ENCODE results near the gene CD300LB. TPM values are rescaled to one million over a fixed set of nuclear protein-coding genes. Genes with fewer than 3 reads are reported as not detected.

Gene CD300LB
- polyA plus RNA-seq, 2 donors: 0.06 to 0.11 TPM

GRCh38 chr17:74542727-74543383 lies 11.6 kb upstream of the CD300LB start:
- Histone ChIP-seq H3K4me1 (ENCODE audit: control insufficient read depth in 2 of 2, insufficient read depth in 2 of 2, low read length in 1 of 2) (peaks cover 0 to 3% of the 10 kb centered on the region in 2 donors), H3K27me3 (ENCODE audit: control insufficient read depth in 1 of 2, insufficient read depth in 2 of 2, low read length in 2 of 2) (no peaks in the 10 kb centered on the region), H3K36me3 (ENCODE audit: control insufficient read depth in 2 of 2, insufficient read depth in 2 of 2, low read length in 1 of 2) (no peaks in the 10 kb centered on the region), H3K27ac (ENCODE audit: low read depth in 2 of 2, low read length in 1 of 2) (no peak overlapping the region), H3K9me3 (ENCODE audit: control insufficient read depth in 2 of 2, insufficient read depth in 1 of 2, low read depth in 1 of 2, low read length in 1 of 2) (no peaks in the 10 kb centered on the region), H3K4me3 (ENCODE audit: low read depth in 1 of 2, low read length in 2 of 2) (no peak overlapping the region)
- 82 to 90% methylated on average over 16 to 17 of the region's 17 CpGs for WGBS, 2 donors

- Histone ChIP-seq H3K4me3 (ENCODE audit: low read depth in 1 of 2, low read length in 2 of 2) (no peak overlapping the region), H3K27me3 (ENCODE audit: control insufficient read depth in 1 of 2, insufficient read depth in 2 of 2, low read length in 2 of 2) (no peaks in the 10 kb centered on the region), H3K4me1 (ENCODE audit: control insufficient read depth in 2 of 2, insufficient read depth in 2 of 2, low read length in 1 of 2) (peaks cover 0 to 3% of the 10 kb centered on the region in 2 donors), H3K36me3 (ENCODE audit: control insufficient read depth in 2 of 2, insufficient read depth in 2 of 2, low read length in 1 of 2) (no peaks in the 10 kb centered on the region), H3K27ac (ENCODE audit: low read depth in 2 of 2, low read length in 1 of 2) (no peak overlapping the region), H3K9me3 (ENCODE audit: control insufficient read depth in 2 of 2, insufficient read depth in 1 of 2, low read depth in 1 of 2, low read length in 1 of 2) (no peaks in the 10 kb centered on the region)
- WGBS, 2 donors: 80 to 82% methylated on average over 5 of the region's 5 CpGs
Measured at GRCh38 chr17:74542166-74542565, 10.9 kb upstream of the CD300LB start.

GRCh38 chr17:74541176-74542111 lies 10.2 kb upstream of the CD300LB start:
- H3K4me1 ChIP-seq (ENCODE audit: control insufficient read depth in 2 of 2, insufficient read depth in 2 of 2, low read length in 1 of 2): peaks cover 0 to 3% of the 10 kb centered on the region in 2 donors
- 70 to 72% methylated on average over 23 of the region's 23 CpGs for WGBS, 2 donors
- H3K36me3 ChIP-seq (ENCODE audit: control insufficient read depth in 2 of 2, insufficient read depth in 2 of 2, low read length in 1 of 2): no peaks in the 10 kb centered on the region
- H3K9me3 ChIP-seq (ENCODE audit: control insufficient read depth in 2 of 2, insufficient read depth in 1 of 2, low read depth in 1 of 2, low read length in 1 of 2): no peaks in the 10 kb centered on the region
- no peak overlapping the region for H3K27ac ChIP-seq (ENCODE audit: low read depth in 2 of 2, low read length in 1 of 2)
- H3K27me3 ChIP-seq (ENCODE audit: control insufficient read depth in 1 of 2, insufficient read depth in 2 of 2, low read length in 2 of 2): no peaks in the 10 kb centered on the region
- H3K4me3 ChIP-seq (ENCODE audit: low read depth in 1 of 2, low read length in 2 of 2): no peak overlapping the region

GRCh38 chr17:74539281-74539820 lies 8.1 kb upstream of the CD300LB start:
- Histone ChIP-seq H3K4me1 (ENCODE audit: control insufficient read depth in 2 of 2, insufficient read depth in 2 of 2, low read length in 1 of 2) (no peaks in the 10 kb centered on the region), H3K27ac (ENCODE audit: low read depth in 2 of 2, low read length in 1 of 2) (no peak overlapping the region), H3K36me3 (ENCODE audit: control insufficient read depth in 2 of 2, insufficient read depth in 2 of 2, low read length in 1 of 2) (no peaks in the 10 kb centered on the region), H3K9me3 (ENCODE audit: control insufficient read depth in 2 of 2, insufficient read depth in 1 of 2, low read depth in 1 of 2, low read length in 1 of 2) (no peaks in the 10 kb centered on the region), H3K27me3 (ENCODE audit: control insufficient read depth in 1 of 2, insufficient read depth in 2 of 2, low read length in 2 of 2) (no peaks in the 10 kb centered on the region), H3K4me3 (ENCODE audit: low read depth in 1 of 2, low read length in 2 of 2) (no peak overlapping the region)
- WGBS, 2 donors: 66 to 73% methylated on average over 10 of the region's 10 CpGs

- 70 to 75% methylated on average over 3 of the region's 3 CpGs for WGBS, 2 donors
- no peaks in the 10 kb centered on the region for H3K27me3 ChIP-seq (ENCODE audit: control insufficient read depth in 1 of 2, insufficient read depth in 2 of 2, low read length in 2 of 2)
Measured at GRCh38 chr17:74536890-74537289, 5.6 kb upstream of the CD300LB start.

GRCh38 chr17:74532115-74532514 lies 840 bp upstream of the CD300LB start:
- Histone ChIP-seq H3K27ac (ENCODE audit: low read depth in 2 of 2, low read length in 1 of 2) (no peak overlapping the region), H3K27me3 (ENCODE audit: control insufficient read depth in 1 of 2, insufficient read depth in 2 of 2, low read length in 2 of 2) (no peaks in the 10 kb centered on the region), H3K9me3 (ENCODE audit: control insufficient read depth in 2 of 2, insufficient read depth in 1 of 2, low read depth in 1 of 2, low read length in 1 of 2) (no peaks in the 10 kb centered on the region), H3K4me1 (ENCODE audit: control insufficient read depth in 2 of 2, insufficient read depth in 2 of 2, low read length in 1 of 2) (no peaks in the 10 kb centered on the region), H3K4me3 (ENCODE audit: low read depth in 1 of 2, low read length in 2 of 2) (no peak overlapping the region), H3K36me3 (ENCODE audit: control insufficient read depth in 2 of 2, insufficient read depth in 2 of 2, low read length in 1 of 2) (no peaks in the 10 kb centered on the region)
- 60 to 61% methylated on average over 10 of the region's 10 CpGs for WGBS, 2 donors

More at GRCh38 chr17:74536890-74537289, 5.6 kb upstream of the CD300LB start:
- Histone ChIP-seq H3K4me3 (ENCODE audit: low read depth in 1 of 2, low read length in 2 of 2) (no peak overlapping the region), H3K36me3 (ENCODE audit: control insufficient read depth in 2 of 2, insufficient read depth in 2 of 2, low read length in 1 of 2) (no peaks in the 10 kb centered on the region), H3K4me1 (ENCODE audit: control insufficient read depth in 2 of 2, insufficient read depth in 2 of 2, low read length in 1 of 2) (no peaks in the 10 kb centered on the region), H3K27ac (ENCODE audit: low read depth in 2 of 2, low read length in 1 of 2) (no peak overlapping the region), H3K9me3 (ENCODE audit: control insufficient read depth in 2 of 2, insufficient read depth in 1 of 2, low read depth in 1 of 2, low read length in 1 of 2) (no peaks in the 10 kb centered on the region)

GRCh38 chr17:74530831-74531150 lies 484 bp downstream of the CD300LB start:
- 62 to 72% methylated on average over 5 of the region's 5 CpGs for WGBS, 2 donors
- Histone ChIP-seq H3K27me3 (ENCODE audit: control insufficient read depth in 1 of 2, insufficient read depth in 2 of 2, low read length in 2 of 2) (no peaks in the 10 kb centered on the region), H3K4me1 (ENCODE audit: control insufficient read depth in 2 of 2, insufficient read depth in 2 of 2, low read length in 1 of 2) (no peaks in the 10 kb centered on the region), H3K9me3 (ENCODE audit: control insufficient read depth in 2 of 2, insufficient read depth in 1 of 2, low read depth in 1 of 2, low read length in 1 of 2) (no peaks in the 10 kb centered on the region), H3K36me3 (ENCODE audit: control insufficient read depth in 2 of 2, insufficient read depth in 2 of 2, low read length in 1 of 2) (no peaks in the 10 kb centered on the region), H3K4me3 (ENCODE audit: low read depth in 1 of 2, low read length in 2 of 2) (no peak overlapping the region), H3K27ac (ENCODE audit: low read depth in 2 of 2, low read length in 1 of 2) (no peak overlapping the region)

- WGBS, 2 donors: 76 to 82% methylated on average over 5 of the region's 5 CpGs
Measured at GRCh38 chr17:74529243-74529642, 2.0 kb downstream of the CD300LB start.

GRCh38 chr17:74528491-74529199 lies 2.6 kb downstream of the CD300LB start:
- 80 to 82% methylated on average over 8 of the region's 8 CpGs for WGBS, 2 donors
- Histone ChIP-seq H3K27ac (ENCODE audit: low read depth in 2 of 2, low read length in 1 of 2) (no peak overlapping the region), H3K27me3 (ENCODE audit: control insufficient read depth in 1 of 2, insufficient read depth in 2 of 2, low read length in 2 of 2) (no peaks in the 10 kb centered on the region), H3K36me3 (ENCODE audit: control insufficient read depth in 2 of 2, insufficient read depth in 2 of 2, low read length in 1 of 2) (no peaks in the 10 kb centered on the region), H3K4me3 (ENCODE audit: low read depth in 1 of 2, low read length in 2 of 2) (no peak overlapping the region), H3K9me3 (ENCODE audit: control insufficient read depth in 2 of 2, insufficient read depth in 1 of 2, low read depth in 1 of 2, low read length in 1 of 2) (no peaks in the 10 kb centered on the region), H3K4me1 (ENCODE audit: control insufficient read depth in 2 of 2, insufficient read depth in 2 of 2, low read length in 1 of 2) (no peaks in the 10 kb centered on the region)

More at GRCh38 chr17:74529243-74529642, 2.0 kb downstream of the CD300LB start:
- Histone ChIP-seq H3K9me3 (ENCODE audit: control insufficient read depth in 2 of 2, insufficient read depth in 1 of 2, low read depth in 1 of 2, low read length in 1 of 2) (no peaks in the 10 kb centered on the region), H3K4me1 (ENCODE audit: control insufficient read depth in 2 of 2, insufficient read depth in 2 of 2, low read length in 1 of 2) (no peaks in the 10 kb centered on the region), H3K27me3 (ENCODE audit: control insufficient read depth in 1 of 2, insufficient read depth in 2 of 2, low read length in 2 of 2) (no peaks in the 10 kb centered on the region), H3K27ac (ENCODE audit: low read depth in 2 of 2, low read length in 1 of 2) (no peak overlapping the region), H3K36me3 (ENCODE audit: control insufficient read depth in 2 of 2, insufficient read depth in 2 of 2, low read length in 1 of 2) (no peaks in the 10 kb centered on the region), H3K4me3 (ENCODE audit: low read depth in 1 of 2, low read length in 2 of 2) (no peak overlapping the region)
